ENCODE results near the gene MAP4K4. TPM values are rescaled to one million over a fixed set of nuclear protein-coding genes. Genes with fewer than 3 reads are reported as not detected.

MAP4K4 gene
- total RNA-seq, 1 experiment from 2014 or later = 132 TPM

DNA sequence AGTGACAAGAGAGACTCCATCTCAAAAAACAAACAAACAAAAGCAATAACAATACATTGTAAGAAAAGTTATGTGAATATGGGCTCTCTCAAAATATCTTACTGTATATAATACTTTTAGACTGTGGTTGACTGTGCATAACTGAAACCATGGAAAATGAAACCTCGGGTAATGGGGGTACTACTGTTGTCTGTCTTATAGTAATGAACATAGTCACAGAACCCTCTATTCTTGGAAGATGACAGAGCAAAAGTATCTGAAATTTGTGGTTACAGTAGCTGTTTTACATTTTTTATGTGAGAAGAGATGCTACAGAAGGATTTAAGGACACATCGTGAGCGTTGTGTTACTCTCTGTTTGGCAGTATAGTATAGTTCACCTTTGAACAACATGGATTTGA lies 60.5 kb downstream of the MAP4K4 start:
- peaks cover 8% of the 10 kb centered on the region; the same call in 1 of the 2 replicates for H3K4me1 ChIP-seq (ENCODE audit: insufficient read depth, low read length)
- TF ChIP-seq, protein P1, sequence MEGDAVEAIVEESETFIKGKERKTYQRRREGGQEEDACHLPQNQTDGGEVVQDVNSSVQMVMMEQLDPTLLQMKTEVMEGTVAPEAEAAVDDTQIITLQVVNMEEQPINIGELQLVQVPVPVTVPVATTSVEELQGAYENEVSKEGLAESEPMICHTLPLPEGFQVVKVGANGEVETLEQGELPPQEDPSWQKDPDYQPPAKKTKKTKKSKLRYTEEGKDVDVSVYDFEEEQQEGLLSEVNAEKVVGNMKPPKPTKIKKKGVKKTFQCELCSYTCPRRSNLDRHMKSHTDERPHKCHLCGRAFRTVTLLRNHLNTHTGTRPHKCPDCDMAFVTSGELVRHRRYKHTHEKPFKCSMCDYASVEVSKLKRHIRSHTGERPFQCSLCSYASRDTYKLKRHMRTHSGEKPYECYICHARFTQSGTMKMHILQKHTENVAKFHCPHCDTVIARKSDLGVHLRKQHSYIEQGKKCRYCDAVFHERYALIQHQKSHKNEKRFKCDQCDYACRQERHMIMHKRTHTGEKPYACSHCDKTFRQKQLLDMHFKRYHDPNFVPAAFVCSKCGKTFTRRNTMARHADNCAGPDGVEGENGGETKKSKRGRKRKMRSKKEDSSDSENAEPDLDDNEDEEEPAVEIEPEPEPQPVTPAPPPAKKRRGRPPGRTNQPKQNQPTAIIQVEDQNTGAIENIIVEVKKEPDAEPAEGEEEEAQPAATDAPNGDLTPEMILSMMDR (conservative IDR thresholded peaks at IDR 0.05) = no peak
- no peak overlapping the region for H2AFZ ChIP-seq (ENCODE audit: low read length)
- no peak overlapping the region for H2BK15ac ChIP-seq (ENCODE audit: low read depth, low read length)
- H3K9me3 Mint-ChIP-seq = peaks cover 4 to 5% of the 10 kb centered on the region in 2 experiments; a peak in 4 of 5 replicates
- no peak overlapping the region for H2BK5ac ChIP-seq (ENCODE audit: insufficient read length, low read length)
- no peak overlapping the region for H3K4me2 ChIP-seq (ENCODE audit: insufficient read depth, insufficient read length, low read length)
- H2BK20ac ChIP-seq (ENCODE audit: low read depth, low read length, poor library complexity, severe bottlenecking) = no peak overlapping the region
- H3K27me3 ChIP-seq (ENCODE audit: insufficient read depth, low read length) = no peaks in the 10 kb centered on the region
- peaks cover 41 to 46% of the 10 kb centered on the region in 2 experiments for H3K4me1 Mint-ChIP-seq
- H4K91ac ChIP-seq (ENCODE audit: insufficient read length, low read depth, low read length) = no peak overlapping the region
- H2BK12ac ChIP-seq (ENCODE audit: insufficient read length, low read depth, low read length) = no peak overlapping the region
- H4K20me1 ChIP-seq (ENCODE audit: control insufficient read depth, insufficient read depth, insufficient read length) = no peaks in the 10 kb centered on the region
- peaks cover 13% of the 10 kb centered on the region for H3K79me1 ChIP-seq (ENCODE audit: insufficient read depth, low read depth, low read length, poor library complexity, severe bottlenecking)
- H3K9me3 ChIP-seq (ENCODE audit: control insufficient read depth, low read depth, low read length) = no peaks in the 10 kb centered on the region
- H3K14ac ChIP-seq (ENCODE audit: insufficient read depth, low read length) = no peak overlapping the region
- H3K4me3 Mint-ChIP-seq = no peak overlapping the region
- no CpG with 5 or more reads among the region's 3 CpGs for WGBS (ENCODE audit: extremely low coverage, insufficient read length, low lambda C conversion rate)
- no peak for DNase-seq
- peaks cover 7 to 17% (median 7%) of the 10 kb centered on the region in 3 experiments; a peak in 3 of 7 replicates for H3K36me3 Mint-ChIP-seq (ENCODE audit: insufficient read depth in 1 of 3, low read depth in 3 of 3)
- no peak overlapping the region for H3K9ac ChIP-seq (ENCODE audit: extremely low read depth, insufficient read length, low read length)
- H3K27ac Mint-ChIP-seq = 0 out of 7 replicates have a peak overlapping the region, but pooled peaks of 1 of the 3 experiments have one; percentile 48
- no peaks in the 10 kb centered on the region; the same call in 1 of the 2 replicates for H3K27me3 Mint-ChIP-seq (ENCODE audit: low read depth)
- no peaks in the 10 kb centered on the region for H3K23me2 ChIP-seq (ENCODE audit: insufficient read length, low read depth, low read length, poor library complexity, severe bottlenecking)
- H4K5ac ChIP-seq (ENCODE audit: insufficient read length, low read depth, low read length) = no peak overlapping the region
- H4K8ac ChIP-seq (replicated peaks; ENCODE audit: insufficient read length, low read depth, low read length) = no peak overlapping the region
- no peak overlapping the region for H3K23ac ChIP-seq (ENCODE audit: insufficient read length, low read depth, low read length)
- no peak overlapping the region for H3K18ac ChIP-seq (ENCODE audit: insufficient read length, low read depth, low read length)
- peaks cover 37% of the 10 kb centered on the region; the same call in 1 of the 2 replicates for H3K79me2 ChIP-seq (ENCODE audit: insufficient read depth, low read length)
- H3K56ac ChIP-seq (ENCODE audit: insufficient read length, low read depth, low read length) = no peak overlapping the region
- H3T11ph ChIP-seq (ENCODE audit: low read length) = no peak overlapping the region
- H3K4ac ChIP-seq (ENCODE audit: low read depth, low read length) = no peak overlapping the region
- no peak overlapping the region for H2AK5ac ChIP-seq (ENCODE audit: insufficient read length, low read length)
- H3K27ac ChIP-seq (ENCODE audit: insufficient read length, low read depth, low read length) = no peak overlapping the region
- H2BK120ac ChIP-seq (ENCODE audit: low read depth, low read length, poor library complexity, severe bottlenecking) = no peak overlapping the region

Measured in H9 (cell line).